DND-41 (cell line): ENCODE measurements around the gene NKX3-2.

Experiments used
- ATAC-seq: fragments of 200-7000 bp; cut with Tn5 transposase; 3 replicates; pipeline ENCODE4 v1.9.1; 2021; ENCODE audit warnings: low read depth; ENCODE audit not compliant: insufficient read depth
- DNase-seq: peaks from one replicate; pipeline ENCODE4 v3.0.0-alpha.2; 2020
- H2AFZ ChIP-seq: 2 replicates; pipeline ENCODE4 v1.6.0; 2012; ENCODE audit warnings: low read depth, low read length
- H3K27ac ChIP-seq: 2 replicates; pipeline ENCODE4 v1.5.1; 2012; ENCODE audit warnings: low read length, inconsistent platforms
- H3K27me3 ChIP-seq: fragments of 200-600 bp; sonication (generic); 2 replicates; pipeline ENCODE4 v1.6.0; 2012; ENCODE audit warnings: low read length, mild to moderate bottlenecking, inconsistent platforms; ENCODE audit not compliant: insufficient read depth, poor library complexity
- H3K36me3 ChIP-seq: 2 replicates; pipeline ENCODE4 v1.5.1; 2012; ENCODE audit warnings: low read length, inconsistent platforms; ENCODE audit not compliant: insufficient read depth
- H3K4me1 ChIP-seq: 2 replicates; pipeline ENCODE4 v1.5.1; 2012; ENCODE audit warnings: mild to moderate bottlenecking, low read length; ENCODE audit not compliant: insufficient read depth
- H3K4me2 ChIP-seq: 2 replicates; pipeline ENCODE4 v1.6.0; 2012; ENCODE audit warnings: mild to moderate bottlenecking, moderate library complexity, low read length, inconsistent platforms; ENCODE audit not compliant: insufficient read depth
- H3K4me3 ChIP-seq, 2 experiments: fragments of 200-600 bp in 1 of 2; shearing (Covaris generic) in 1 of 2; 2 replicates each; pipeline ENCODE4 v1.5.1; 2012 to 2016; ENCODE audit warnings: inconsistent platforms in 2 of 2, low read length in 2 of 2, mild to moderate bottlenecking in 2 of 2, low read depth in 1 of 2, moderate library complexity in 1 of 2
- H3K79me2 ChIP-seq: 2 replicates; pipeline ENCODE4 v1.6.0; 2012; ENCODE audit warnings: low read length, inconsistent platforms; ENCODE audit not compliant: insufficient read depth
- H3K9ac ChIP-seq: 2 replicates; pipeline ENCODE4 v1.6.0; 2012; ENCODE audit warnings: low read depth, mild to moderate bottlenecking, inconsistent platforms, low read length, moderate library complexity
- H3K9me3 ChIP-seq: 2 replicates; pipeline ENCODE4 v1.5.1; 2012; ENCODE audit warnings: low read length, moderate library complexity, mild to moderate bottlenecking, inconsistent platforms; ENCODE audit not compliant: insufficient read depth, severe bottlenecking
- H4K20me1 ChIP-seq: 2 replicates; pipeline ENCODE4 v1.6.0; 2012; ENCODE audit warnings: low read length; ENCODE audit not compliant: insufficient read depth
- EZH2 ChIP-seq: IDR thresholded peaks from 3 replicates; pipeline ENCODE4 v1.6.1; 2012; ENCODE audit warnings: borderline replicate concordance, low read depth, mild to moderate bottlenecking, moderate library complexity, low read length, inconsistent platforms; ENCODE audit not compliant: severe bottlenecking
- TF ChIP-seq, protein P1 (sequence below): IDR thresholded peaks from 2 replicates; pipeline ENCODE4 v1.5.1; 2012; ENCODE audit warnings: borderline replicate concordance, low read length, moderate library complexity, mild to moderate bottlenecking; ENCODE audit not compliant: poor library complexity, severe bottlenecking; ENCODE audit errors: extremely low read depth

Gene NKX3-2

DNA sequence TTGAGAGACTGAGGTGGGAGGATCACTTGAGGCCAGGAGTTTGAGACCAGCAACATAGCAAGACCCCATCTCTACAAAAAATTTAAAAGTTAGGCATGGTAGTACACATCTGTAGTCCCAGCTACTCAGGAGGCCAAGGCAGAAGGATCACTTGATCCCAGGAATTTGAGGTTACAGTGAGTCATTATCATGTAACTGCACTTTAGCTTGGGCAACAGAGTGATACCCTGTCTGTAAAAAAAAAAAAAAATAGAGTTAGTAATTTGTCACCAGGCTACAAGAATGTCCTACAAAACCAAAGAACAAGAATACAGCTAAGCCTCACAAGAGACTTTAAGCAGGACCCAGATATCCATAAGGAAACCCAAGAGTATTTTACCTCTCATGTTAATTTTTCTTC is 33.2 kb downstream of the NKX3-2 start:
- no peak overlapping the region for H2AFZ ChIP-seq
- H3K9ac ChIP-seq, result no peak overlapping the region
- H4K20me1 ChIP-seq, result no peaks in the 10 kb centered on the region
- no peaks in the 10 kb centered on the region for H3K4me1 ChIP-seq
- H3K79me2 ChIP-seq, result no peaks in the 10 kb centered on the region
- H3K4me3 ChIP-seq, result no peak overlapping the region
- ATAC-seq (no peak), DNase-seq (no peak)
- no peaks in the 10 kb centered on the region for H3K36me3 ChIP-seq
- TF ChIP-seq, protein P1, sequence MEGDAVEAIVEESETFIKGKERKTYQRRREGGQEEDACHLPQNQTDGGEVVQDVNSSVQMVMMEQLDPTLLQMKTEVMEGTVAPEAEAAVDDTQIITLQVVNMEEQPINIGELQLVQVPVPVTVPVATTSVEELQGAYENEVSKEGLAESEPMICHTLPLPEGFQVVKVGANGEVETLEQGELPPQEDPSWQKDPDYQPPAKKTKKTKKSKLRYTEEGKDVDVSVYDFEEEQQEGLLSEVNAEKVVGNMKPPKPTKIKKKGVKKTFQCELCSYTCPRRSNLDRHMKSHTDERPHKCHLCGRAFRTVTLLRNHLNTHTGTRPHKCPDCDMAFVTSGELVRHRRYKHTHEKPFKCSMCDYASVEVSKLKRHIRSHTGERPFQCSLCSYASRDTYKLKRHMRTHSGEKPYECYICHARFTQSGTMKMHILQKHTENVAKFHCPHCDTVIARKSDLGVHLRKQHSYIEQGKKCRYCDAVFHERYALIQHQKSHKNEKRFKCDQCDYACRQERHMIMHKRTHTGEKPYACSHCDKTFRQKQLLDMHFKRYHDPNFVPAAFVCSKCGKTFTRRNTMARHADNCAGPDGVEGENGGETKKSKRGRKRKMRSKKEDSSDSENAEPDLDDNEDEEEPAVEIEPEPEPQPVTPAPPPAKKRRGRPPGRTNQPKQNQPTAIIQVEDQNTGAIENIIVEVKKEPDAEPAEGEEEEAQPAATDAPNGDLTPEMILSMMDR, result no peak
- no peak for TF ChIP-seq EZH2
- no peaks in the 10 kb centered on the region for H3K27me3 ChIP-seq
- H3K27ac ChIP-seq, result no peak overlapping the region
- no peaks in the 10 kb centered on the region for H3K9me3 ChIP-seq
- no peak overlapping the region for H3K4me2 ChIP-seq

DNA sequence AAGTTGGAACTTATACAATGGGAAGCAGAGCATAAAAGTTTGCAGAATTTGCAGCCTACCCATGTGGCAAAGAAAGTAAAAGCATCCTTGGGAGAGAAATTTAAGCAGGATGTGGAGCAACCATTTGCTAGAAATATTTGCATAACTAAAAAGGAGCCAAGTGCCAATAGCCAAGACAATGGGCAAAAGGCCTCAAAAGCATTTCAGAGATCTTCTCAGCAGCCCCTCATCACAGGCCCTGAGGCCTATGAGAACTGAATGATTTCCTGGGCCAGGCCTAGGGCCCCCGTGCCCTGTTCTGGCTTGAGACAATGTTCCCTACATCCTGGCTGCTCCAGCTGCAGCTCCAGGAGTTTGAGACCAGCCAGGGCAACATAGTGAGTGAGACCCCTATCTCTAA is 34.9 kb downstream of the NKX3-2 start:
- ATAC-seq (no peak), DNase-seq (no peak)
- Histone ChIP-seq H3K4me2 (no peak overlapping the region), H3K4me3 (no peak overlapping the region), H3K27me3 (no peaks in the 10 kb centered on the region), H4K20me1 (no peaks in the 10 kb centered on the region), H3K4me1 (no peaks in the 10 kb centered on the region), H2AFZ (no peak overlapping the region), H3K79me2 (no peaks in the 10 kb centered on the region), H3K9ac (no peak overlapping the region), H3K36me3 (no peaks in the 10 kb centered on the region), H3K9me3 (no peaks in the 10 kb centered on the region), H3K27ac (no peak overlapping the region)
- TF ChIP-seq EZH2, result no peak
- TF ChIP-seq, protein P1, result no peak

DNA sequence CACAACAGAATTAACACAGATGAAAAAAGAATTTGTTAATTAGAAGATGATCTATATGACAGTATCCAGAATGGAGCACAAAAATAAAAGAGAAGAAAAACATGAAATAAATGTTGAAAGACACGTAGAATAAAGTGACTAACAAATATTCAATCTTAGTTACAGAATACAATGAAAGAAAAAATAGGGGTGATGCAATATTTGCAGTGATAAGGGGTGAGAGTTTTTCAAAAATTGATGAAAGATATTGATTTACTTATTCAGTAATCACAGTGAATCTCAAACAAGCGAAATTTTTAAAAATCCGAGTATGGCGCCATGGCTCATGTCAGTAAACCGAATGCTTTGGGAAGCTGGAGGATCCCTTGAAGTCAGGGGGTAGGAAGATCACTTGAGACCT is 39.9 kb downstream of the NKX3-2 start:
- Histone ChIP-seq H3K4me2 (no peak overlapping the region), H3K79me2 (no peaks in the 10 kb centered on the region), H3K9ac (no peak overlapping the region), H2AFZ (no peak overlapping the region), H3K4me1 (no peaks in the 10 kb centered on the region), H3K27me3 (peaks cover 3% of the 10 kb centered on the region), H3K36me3 (no peaks in the 10 kb centered on the region), H4K20me1 (no peaks in the 10 kb centered on the region), H3K27ac (no peak overlapping the region), H3K4me3 (no peak overlapping the region), H3K9me3 (no peaks in the 10 kb centered on the region)
- TF ChIP-seq EZH2, result no peak
- TF ChIP-seq, protein P1, result no peak
- DNase-seq, result no peak
- ATAC-seq, result no peak

DNA sequence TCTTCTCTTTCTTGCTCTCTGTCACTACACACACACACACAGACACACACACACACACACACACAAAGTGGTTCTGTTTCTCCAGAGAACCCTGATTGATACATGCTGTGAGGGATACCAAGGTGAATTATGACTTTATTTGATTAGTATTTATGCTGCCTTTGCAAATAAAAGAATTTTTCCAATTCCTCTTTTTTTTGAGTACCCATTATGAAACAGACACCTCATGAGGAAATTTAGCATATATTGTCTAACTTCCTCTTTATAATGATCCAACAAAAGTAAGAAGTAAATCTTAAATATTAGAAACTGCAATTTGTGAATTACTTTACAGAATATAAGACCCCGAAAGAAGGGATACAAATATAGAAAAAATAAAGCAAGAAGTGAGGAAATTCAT is 45.8 kb downstream of the NKX3-2 start:
- no peaks in the 10 kb centered on the region for H3K4me1 ChIP-seq
- no peak for ATAC-seq
- TF ChIP-seq EZH2, result no peak
- TF ChIP-seq, protein P1, result no peak

More for the DNA sequence above, 45.8 kb downstream of the NKX3-2 start:
- DNase-seq, result no peak
- Histone ChIP-seq H4K20me1 (no peaks in the 10 kb centered on the region), H3K27me3 (peaks cover 11% of the 10 kb centered on the region), H3K36me3 (no peaks in the 10 kb centered on the region), H3K4me3 (no peak overlapping the region), H2AFZ (no peak overlapping the region), H3K9ac (no peak overlapping the region), H3K9me3 (no peaks in the 10 kb centered on the region), H3K79me2 (no peaks in the 10 kb centered on the region), H3K27ac (no peak overlapping the region), H3K4me2 (no peak overlapping the region)
